GM21381 (cell line): ENCODE measurements around the gene HDAC11.

Experiments used
- ATAC-seq: cut with Tn5 transposase; IDR thresholded peaks from one replicate; pipeline ENCODE4 v1.9.1; 2021; ENCODE audit warnings: mild to moderate bottlenecking, moderate library complexity; ENCODE audit not compliant: unreplicated experiment

The HDAC11 gene

DNA sequence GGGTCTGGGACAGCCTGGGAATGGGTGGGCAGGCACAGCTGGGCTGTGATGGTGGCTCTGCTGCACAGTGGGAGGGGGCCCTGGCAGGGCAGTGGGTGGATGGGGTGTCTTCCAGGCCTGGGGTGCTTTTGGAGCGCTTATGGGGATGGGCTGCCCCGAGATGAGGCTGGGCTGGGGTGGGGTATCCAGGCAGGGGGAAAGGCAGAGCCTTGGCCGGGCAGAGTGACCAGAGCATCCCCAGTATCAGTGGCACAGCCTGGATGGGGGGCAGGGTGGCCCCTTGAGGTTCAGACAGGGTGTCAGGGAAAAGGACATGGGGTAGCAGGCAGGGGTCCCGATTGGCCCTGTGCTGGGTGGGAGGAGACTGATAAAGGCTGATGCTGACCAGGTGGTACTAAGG lies 26.6 kb downstream of the HDAC11 start:
- ATAC-seq: no peak

- no peak for ATAC-seq
Observed at GRCh38 chr3:13507247-13507569, 27.1 kb downstream of the HDAC11 start.

GRCh38 chr3:13507570-13508339 lies 27.6 kb downstream of the HDAC11 start:
- no peak for ATAC-seq

GRCh38 chr3:13508496-13508895 lies 28.4 kb downstream of the HDAC11 start:
- no peak for ATAC-seq

GRCh38 chr3:13509059-13509815 lies 29.1 kb downstream of the HDAC11 start:
- ATAC-seq: no peak

GRCh38 chr3:13509816-13510192 lies 29.7 kb downstream of the HDAC11 start:
- ATAC-seq: no peak

GRCh38 chr3:13512451-13512850 lies 32.3 kb downstream of the HDAC11 start:
- no peak for ATAC-seq

GRCh38 chr3:13513051-13513912 lies 33.2 kb downstream of the HDAC11 start:
- ATAC-seq: no peak

GRCh38 chr3:13513913-13514517 lies 33.9 kb downstream of the HDAC11 start:
- no peak for ATAC-seq

- no peak for ATAC-seq
Observed at GRCh38 chr3:13514639-13515435, 34.7 kb downstream of the HDAC11 start.

GRCh38 chr3:13515786-13516759 lies 36.0 kb downstream of the HDAC11 start:
- ATAC-seq: no peak

GRCh38 chr3:13516760-13517135 lies 36.6 kb downstream of the HDAC11 start:
- ATAC-seq: no peak

- no peak for ATAC-seq
Observed at GRCh38 chr3:13517253-13517977, 37.3 kb downstream of the HDAC11 start.

GRCh38 chr3:13518516-13518953 lies 38.4 kb downstream of the HDAC11 start:
- ATAC-seq: no peak

DNA sequence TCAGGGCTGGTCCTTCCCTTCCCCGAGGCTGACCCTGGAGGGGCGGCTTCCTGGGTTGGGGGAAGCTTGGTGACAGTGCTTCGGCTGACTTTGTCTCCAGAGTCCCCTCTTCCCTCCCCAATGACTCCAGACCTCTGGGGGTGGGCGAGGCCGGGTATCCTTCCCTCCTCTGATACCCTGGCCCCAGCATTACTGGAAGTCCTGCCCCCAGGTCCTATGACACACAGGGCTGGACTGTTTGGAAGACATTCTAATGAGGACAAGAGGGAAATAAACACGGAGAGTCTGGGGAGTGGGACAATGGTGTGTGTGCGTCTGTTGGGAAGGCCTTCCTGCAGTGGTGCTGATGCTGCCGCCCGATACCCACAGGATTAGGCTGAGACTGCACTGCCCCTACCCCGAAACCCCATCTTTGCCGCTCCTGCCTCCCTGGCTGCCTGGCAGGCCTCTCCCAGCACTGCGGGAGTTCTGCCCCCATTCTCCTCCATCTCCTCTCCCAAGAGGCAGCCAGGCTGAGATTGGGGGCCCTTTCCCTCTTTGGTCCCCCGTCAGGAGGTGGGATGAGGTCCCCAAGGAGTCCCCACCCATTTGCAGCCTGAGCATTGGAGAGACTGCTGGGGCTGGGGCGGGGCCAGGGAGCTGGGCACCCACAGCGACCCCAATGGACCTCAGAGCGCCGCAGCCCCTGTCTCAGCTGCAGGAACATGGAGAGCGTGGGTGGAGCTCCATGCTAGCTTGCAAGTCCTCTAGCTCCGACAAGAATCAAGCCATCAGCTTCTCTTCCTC lies 39.1 kb downstream of the HDAC11 start:
- no peak for ATAC-seq

GRCh38 chr3:13520326-13520880 lies 40.3 kb downstream of the HDAC11 start:
- ATAC-seq: no peak

DNA sequence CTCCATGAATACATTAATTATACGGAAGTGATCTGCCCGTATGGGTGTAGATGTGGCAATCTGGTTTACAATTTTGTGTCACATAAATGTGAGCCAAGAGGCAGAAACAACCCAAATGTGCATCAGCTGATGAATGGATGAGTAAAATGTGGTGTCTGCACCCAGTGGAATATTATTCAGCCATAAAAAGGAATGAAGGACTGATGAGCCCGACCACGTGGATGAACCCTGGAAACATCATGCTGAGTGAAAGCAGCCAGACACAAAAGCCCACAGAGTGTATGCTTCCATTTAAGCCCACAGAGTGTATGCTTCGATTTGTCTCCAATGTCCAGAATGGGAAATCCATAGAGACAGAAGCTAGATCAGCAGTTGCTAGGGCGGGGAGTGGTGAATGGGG lies 41.2 kb downstream of the HDAC11 start:
- no peak for ATAC-seq
